HepG2 (cell line): ENCODE data around the gene GSTP1. TPM values are rescaled to one million over a fixed set of nuclear protein-coding genes. Genes with fewer than 3 reads are reported as not detected.

Source experiments
- ATF7 ChIP-seq, 2 experiments: fragments of 450-650 bp in 1 of 2; sonication (generic) in 1 of 2; formaldehyde crosslinking in 1 of 2; IDR thresholded peaks; 2 replicates each; pipeline versions ENCODE4 v1.4.0 to v1.6.1; 2016 to 2020; ENCODE audit warnings: antibody characterized with exemption in 1 of 2, mild to moderate bottlenecking in 1 of 2, missing genetic modification reagents in 1 of 2
- CBX2 ChIP-seq, 2 experiments: fragments of 200-600 bp in 1 of 2; sonication (generic); formaldehyde crosslinking in 1 of 2; IDR thresholded peaks; 2 replicates each; pipeline versions ENCODE4 v1.7.0 to v1.8.1; 2018 to 2022; ENCODE audit warnings: low read depth in 2 of 2, low read length in 1 of 2, mild to moderate bottlenecking in 1 of 2, missing genetic modification reagents in 1 of 2
- HBP1 ChIP-seq: IDR thresholded peaks from 2 replicates; pipeline ENCODE4 v1.6.1; 2016; ENCODE audit warnings: low read depth, control low read depth
- LRRFIP1 ChIP-seq: sonication (generic); formaldehyde crosslinking; conservative IDR thresholded peaks from 2 replicates; pipeline ENCODE4 v1.4.0; 2020; ENCODE audit warnings: missing genetic modification reagents
- PHB2 ChIP-seq: fragments of 450-650 bp; IDR thresholded peaks from 2 replicates; pipeline ENCODE4 v1.6.1; 2018; ENCODE audit not compliant: partially characterized antibody
- SOX6 ChIP-seq, 2 experiments: fragments of 450-650 bp in 1 of 2; sonication (generic) in 1 of 2; formaldehyde crosslinking in 1 of 2; IDR thresholded peaks; 2 replicates each; pipeline versions ENCODE4 v1.4.0 to v1.6.1; 2017 to 2020; ENCODE audit warnings: antibody characterized with exemption in 1 of 2, mild to moderate bottlenecking in 1 of 2, missing genetic modification reagents in 1 of 2
- TBX3 ChIP-seq: fragments of 450-650 bp; IDR thresholded peaks from 2 replicates; pipeline ENCODE4 v1.6.1; 2017; ENCODE audit warnings: antibody characterized with exemption, mild to moderate bottlenecking, inconsistent platforms, borderline replicate concordance
- TRIM24 ChIP-seq: sonication (generic); formaldehyde crosslinking; IDR thresholded peaks from 2 replicates; pipeline ENCODE4 v1.8.0; 2022; ENCODE audit warnings: mild to moderate bottlenecking, missing genetic modification reagents
- ZFP36 ChIP-seq: fragments of 150-350 bp; IDR thresholded peaks from 2 replicates; pipeline ENCODE4 v1.6.1; 2018; ENCODE audit warnings: borderline replicate concordance, low read length, low read depth; ENCODE audit not compliant: partially characterized antibody
- ZKSCAN1 ChIP-seq: fragments of 150-350 bp; IDR thresholded peaks from 2 replicates; pipeline ENCODE4 v1.6.1; 2014; ENCODE audit warnings: low read length
- ZNF576 ChIP-seq: sonication (generic); formaldehyde crosslinking; IDR thresholded peaks from 2 replicates; pipeline ENCODE4 v1.4.0; 2020; ENCODE audit warnings: mild to moderate bottlenecking, missing genetic modification reagents
- ZNF605 ChIP-seq: sonication (generic); formaldehyde crosslinking; IDR thresholded peaks from 2 replicates; pipeline ENCODE4 v1.8.0; 2022; ENCODE audit warnings: mild to moderate bottlenecking, missing genetic modification reagents
- ZNF644 ChIP-seq: IDR thresholded peaks from 2 replicates; pipeline ENCODE4 v1.6.1; 2016; ENCODE audit warnings: low read depth
- ZNF710 ChIP-seq: sonication (generic); formaldehyde crosslinking; IDR thresholded peaks from 2 replicates; pipeline ENCODE4 v1.5.0; 2020; ENCODE audit warnings: mild to moderate bottlenecking, missing genetic modification reagents, borderline replicate concordance
- ZNF713 ChIP-seq: sonication (generic); formaldehyde crosslinking; IDR thresholded peaks from 2 replicates; pipeline ENCODE4 v1.4.0; 2020; ENCODE audit warnings: mild to moderate bottlenecking, missing genetic modification reagents
- ZNF879 ChIP-seq: sonication (generic); formaldehyde crosslinking; IDR thresholded peaks from 2 replicates; pipeline ENCODE4 v1.8.1; 2023; ENCODE audit warnings: missing genetic modification reagents
- polyA plus RNA-seq, 8 experiments: library from polyadenylated mRNA; depleted of rRNA in 3 of 8; stranded (reverse) in 7 of 8; unstranded in 1 of 8; fragments of >200 nt; fragmentation: Illumina TruSeq in 4 of 8; extraction: Trizol in 4 of 8; gene quantifications; 2 replicates each; pipeline versions ENCODE4 v1.2.1 to v1.2.3, GENCODE V29; 2011 to 2016; ENCODE audit warnings: low read depth in 4 of 8, missing spikeins in 1 of 8, mixed read lengths in 1 of 8; ENCODE audit not compliant: insufficient read depth in 1 of 8
- total RNA-seq, 5 experiments: library from RNA; depleted of rRNA; stranded (reverse); fragments of >200 nt; fragmentation: Illumina TruSeq; extraction: Trizol; gene quantifications; 2 replicates each; pipeline ENCODE4 v1.2.3, GENCODE V29; 2016; ENCODE audit warnings: low read depth in 1 of 5
- TF ChIP-seq, protein P1 (sequence below): IDR thresholded peaks from 2 replicates; pipeline ENCODE4 v1.4.0; 2020; ENCODE audit warnings: mild to moderate bottlenecking, missing genetic modification reagents

The GSTP1 gene
- total and polyA plus RNA-seq, 2 of the 13 experiments (the other 11 are each of a cell fraction or from before 2014, with no cell fraction given): not detected

GRCh38 chr11:67632175-67632981, 48.8 kb downstream of the GSTP1 start (continued):
- TF ChIP-seq ATF7 (IDR thresholded peaks at IDR 0.05) (no peak), ATF7 (CRISPR knock-in tag; IDR thresholded peaks at IDR 0.05) (no peak), TRIM24 (CRISPR knock-in tag) (no peak), ZNF879 (CRISPR knock-in tag) (no peak; the same call in 1 of the 2 replicates), CBX2 (IDR thresholded peaks at IDR 0.05; ENCODE audit: low read depth, low read length) (no peak), CBX2 (CRISPR knock-in tag; IDR thresholded peaks at IDR 0.05; ENCODE audit: low read depth) (no peak), LRRFIP1 (CRISPR knock-in tag) (no peak), ZKSCAN1 (no peak), ZNF713 (CRISPR knock-in tag) (no peak), ZNF644 (CRISPR knock-in tag) (no peak), ZNF710 (no peak; the same call in 1 of the 2 replicates), ZFP36 (no peak), PHB2 (no peak), ZNF576 (no peak), SOX6 (IDR thresholded peaks at IDR 0.05) (no peak), SOX6 (CRISPR knock-in tag; IDR thresholded peaks at IDR 0.05) (peak; percentile 74), ZNF605 (CRISPR knock-in tag) (peak; percentile 70; the same call in 1 of the 2 replicates), HBP1 (CRISPR knock-in tag) (0 out of 2 replicates have a peak, but pooled peaks have one; percentile 25), TBX3 (no peak)
- TF ChIP-seq, protein P1, sequence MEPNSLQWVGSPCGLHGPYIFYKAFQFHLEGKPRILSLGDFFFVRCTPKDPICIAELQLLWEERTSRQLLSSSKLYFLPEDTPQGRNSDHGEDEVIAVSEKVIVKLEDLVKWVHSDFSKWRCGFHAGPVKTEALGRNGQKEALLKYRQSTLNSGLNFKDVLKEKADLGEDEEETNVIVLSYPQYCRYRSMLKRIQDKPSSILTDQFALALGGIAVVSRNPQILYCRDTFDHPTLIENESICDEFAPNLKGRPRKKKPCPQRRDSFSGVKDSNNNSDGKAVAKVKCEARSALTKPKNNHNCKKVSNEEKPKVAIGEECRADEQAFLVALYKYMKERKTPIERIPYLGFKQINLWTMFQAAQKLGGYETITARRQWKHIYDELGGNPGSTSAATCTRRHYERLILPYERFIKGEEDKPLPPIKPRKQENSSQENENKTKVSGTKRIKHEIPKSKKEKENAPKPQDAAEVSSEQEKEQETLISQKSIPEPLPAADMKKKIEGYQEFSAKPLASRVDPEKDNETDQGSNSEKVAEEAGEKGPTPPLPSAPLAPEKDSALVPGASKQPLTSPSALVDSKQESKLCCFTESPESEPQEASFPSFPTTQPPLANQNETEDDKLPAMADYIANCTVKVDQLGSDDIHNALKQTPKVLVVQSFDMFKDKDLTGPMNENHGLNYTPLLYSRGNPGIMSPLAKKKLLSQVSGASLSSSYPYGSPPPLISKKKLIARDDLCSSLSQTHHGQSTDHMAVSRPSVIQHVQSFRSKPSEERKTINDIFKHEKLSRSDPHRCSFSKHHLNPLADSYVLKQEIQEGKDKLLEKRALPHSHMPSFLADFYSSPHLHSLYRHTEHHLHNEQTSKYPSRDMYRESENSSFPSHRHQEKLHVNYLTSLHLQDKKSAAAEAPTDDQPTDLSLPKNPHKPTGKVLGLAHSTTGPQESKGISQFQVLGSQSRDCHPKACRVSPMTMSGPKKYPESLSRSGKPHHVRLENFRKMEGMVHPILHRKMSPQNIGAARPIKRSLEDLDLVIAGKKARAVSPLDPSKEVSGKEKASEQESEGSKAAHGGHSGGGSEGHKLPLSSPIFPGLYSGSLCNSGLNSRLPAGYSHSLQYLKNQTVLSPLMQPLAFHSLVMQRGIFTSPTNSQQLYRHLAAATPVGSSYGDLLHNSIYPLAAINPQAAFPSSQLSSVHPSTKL (CRISPR knock-in tag): peak; percentile 49; the same call in 1 of the 2 replicates
